Uterus (tissue), 4 donors: Measurements from ENCODE around the gene JMJD6. TPM values are rescaled to one million over a fixed set of nuclear protein-coding genes. Genes with fewer than 3 reads are reported as not detected.
"Not testable (repeated sequence)": the region's sequence is repeated elsewhere in the genome, so short reads cannot be mapped to it uniquely, and the experiment has no call there.

Experiments used
- DNase-seq, 2 donors: peaks; one replicate each; pipeline ENCODE4 v3.0.0-alpha.2; 2019 to 2020
- H3K27ac ChIP-seq, 2 donors: fragments of 200-600 bp; sonication (generic); 1 replicate in 1 of 2; 2 replicates in 1 of 2; pipeline ENCODE4 v1.5.1; 2016 to 2018
- H3K27me3 ChIP-seq, 2 donors: fragments of 200-600 bp; sonication (generic); one replicate each; pipeline ENCODE4 v1.5.1; 2018 to 2019; ENCODE audit warnings: control low read depth in 1 of 2
- H3K36me3 ChIP-seq, 2 donors: fragments of 200-600 bp; sonication (generic); one replicate each; pipeline ENCODE4 v1.5.1; 2019; ENCODE audit warnings: control low read depth in 1 of 2
- H3K4me1 ChIP-seq, 2 donors: fragments of 200-600 bp; sonication (generic); one replicate each; pipeline ENCODE4 v1.5.1; 2018 to 2019; ENCODE audit warnings: control low read depth in 1 of 2
- H3K4me3 ChIP-seq, 2 donors: fragments of 200-600 bp; sonication (generic); 1 replicate in 1 of 2; 2 replicates in 1 of 2; pipeline ENCODE4 v1.5.1; 2018 to 2019; ENCODE audit warnings: mild to moderate bottlenecking in 1 of 2
- H3K9me3 ChIP-seq, 2 donors: fragments of 200-600 bp; sonication (generic); one replicate each; pipeline ENCODE4 v1.5.1; 2019; ENCODE audit warnings: control low read depth in 1 of 2
- POLR2A ChIP-seq, 2 donors: fragments of 450-650 bp; IDR thresholded peaks; one replicate each; pipeline ENCODE4 v1.6.1; 2016; ENCODE audit warnings: antibody characterized with exemption in 2 of 2, mild to moderate bottlenecking in 1 of 2, moderate library complexity in 1 of 2
- intact Hi-C: fragments of 100-400 bp; cut with DNase I; formaldehyde crosslinking; loops from one replicate; pipeline ENCODE4 v1.15.1; 2023; ENCODE audit warnings: low total_unique reads
- total RNA-seq, 4 donors: library from RNA; depleted of rRNA in 3 of 4; stranded (reverse); fragments of >200 nt in 3 of 4; gene quantifications; one replicate each; pipeline versions ENCODE4 v1.1.0 to v1.2.4, GENCODE V29; 2014 to 2023
- TF ChIP-seq, protein P1 (sequence below), 4 experiments: fragments of 200-600 bp in 2 of 4; fragments of 450-650 bp in 2 of 4; sonication (generic) in 2 of 4; IDR thresholded peaks; one replicate each; pipeline ENCODE4 v1.5.1; 2016 to 2019; ENCODE audit warnings: antibody characterized with exemption in 4 of 4, mild to moderate bottlenecking in 2 of 4, moderate library complexity in 1 of 4
- donor health status: DM: yes; HTN: yes; CAD: no.

JMJD6 gene
- total RNA-seq, 4 donors from 2014 or later = 5.9 to 40.8 (median 21.2) TPM

DNA sequence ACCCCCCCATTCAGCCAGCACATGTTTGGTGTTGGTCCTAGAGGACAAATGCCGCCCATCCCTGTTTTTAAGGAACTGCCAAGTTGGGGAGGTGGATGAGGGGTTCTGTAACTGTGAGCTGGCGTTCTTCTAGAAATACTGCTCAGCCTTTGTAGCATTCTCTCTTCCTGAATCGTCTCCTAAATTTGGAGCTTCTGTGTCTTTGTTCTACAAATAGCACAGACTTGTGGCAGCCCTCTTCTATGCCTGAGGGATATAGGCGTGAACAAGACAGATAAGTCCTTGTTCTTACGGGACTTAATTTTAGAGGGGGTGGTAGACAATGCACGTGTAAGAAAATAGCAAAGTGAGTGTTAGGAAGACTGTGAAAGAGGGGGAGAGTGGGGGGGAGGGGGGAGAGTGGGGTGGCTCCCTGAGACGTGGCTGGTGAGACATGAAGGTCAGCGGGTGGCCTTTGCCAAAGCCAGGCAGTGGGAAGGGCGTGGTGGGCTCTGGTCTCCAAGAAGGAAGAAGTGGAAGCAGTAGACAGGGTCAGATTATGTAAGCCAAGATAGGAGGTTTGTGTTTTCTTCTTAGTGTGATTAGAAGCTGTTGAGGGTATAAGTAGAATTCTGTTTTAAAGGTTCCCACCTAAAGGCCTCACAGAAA is 21.4 kb upstream of the JMJD6 start:
- Histone ChIP-seq H3K4me3 (no peak overlapping the region), H3K36me3 (no peaks in the 10 kb centered on the region), H3K27ac (no peak overlapping the region), H3K27me3 (no peaks in the 10 kb centered on the region), H3K9me3 (no peaks in the 10 kb centered on the region), H3K4me1 (no peaks in the 10 kb centered on the region)
- DNase-seq = no peak
- TF ChIP-seq POLR2A (IDR thresholded peaks at IDR 0.05) = no peak
- TF ChIP-seq, protein P1, sequence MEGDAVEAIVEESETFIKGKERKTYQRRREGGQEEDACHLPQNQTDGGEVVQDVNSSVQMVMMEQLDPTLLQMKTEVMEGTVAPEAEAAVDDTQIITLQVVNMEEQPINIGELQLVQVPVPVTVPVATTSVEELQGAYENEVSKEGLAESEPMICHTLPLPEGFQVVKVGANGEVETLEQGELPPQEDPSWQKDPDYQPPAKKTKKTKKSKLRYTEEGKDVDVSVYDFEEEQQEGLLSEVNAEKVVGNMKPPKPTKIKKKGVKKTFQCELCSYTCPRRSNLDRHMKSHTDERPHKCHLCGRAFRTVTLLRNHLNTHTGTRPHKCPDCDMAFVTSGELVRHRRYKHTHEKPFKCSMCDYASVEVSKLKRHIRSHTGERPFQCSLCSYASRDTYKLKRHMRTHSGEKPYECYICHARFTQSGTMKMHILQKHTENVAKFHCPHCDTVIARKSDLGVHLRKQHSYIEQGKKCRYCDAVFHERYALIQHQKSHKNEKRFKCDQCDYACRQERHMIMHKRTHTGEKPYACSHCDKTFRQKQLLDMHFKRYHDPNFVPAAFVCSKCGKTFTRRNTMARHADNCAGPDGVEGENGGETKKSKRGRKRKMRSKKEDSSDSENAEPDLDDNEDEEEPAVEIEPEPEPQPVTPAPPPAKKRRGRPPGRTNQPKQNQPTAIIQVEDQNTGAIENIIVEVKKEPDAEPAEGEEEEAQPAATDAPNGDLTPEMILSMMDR (IDR thresholded peaks at IDR 0.05) = no peak
- intact Hi-C loops = loop anchor here (10.0 kb wide), 1 partner anchor 503 kb away; the partner anchor contains the start of gene RNF157

DNA sequence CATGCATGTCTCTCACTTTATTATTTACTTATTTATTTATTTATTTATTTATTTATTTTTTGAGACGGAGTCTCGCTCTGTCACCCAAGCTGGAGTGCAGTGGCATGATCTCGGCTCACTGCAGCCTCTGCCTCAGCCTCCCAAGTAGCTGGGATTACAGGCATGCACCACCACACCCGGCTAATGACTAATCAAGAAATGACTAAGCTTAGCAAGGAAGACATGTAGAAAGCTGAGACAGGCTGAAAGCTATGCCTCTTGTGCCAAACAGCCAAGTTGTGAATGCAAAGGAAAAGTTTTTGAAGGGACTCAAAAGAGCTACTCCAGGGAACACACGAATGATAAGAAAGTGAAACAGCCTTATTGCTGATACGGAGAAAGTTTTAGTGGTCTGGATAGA is 19.4 kb upstream of the JMJD6 start:
- H3K9me3 ChIP-seq, H3K27ac ChIP-seq, H3K4me3 ChIP-seq, DNase-seq, H3K4me1 ChIP-seq, H3K27me3 ChIP-seq, H3K36me3 ChIP-seq: not testable (repeated sequence)
- intact Hi-C loops = loop anchor here (10.0 kb wide), 1 partner anchor 501 kb away; the partner anchor contains the start of gene RNF157

DNA sequence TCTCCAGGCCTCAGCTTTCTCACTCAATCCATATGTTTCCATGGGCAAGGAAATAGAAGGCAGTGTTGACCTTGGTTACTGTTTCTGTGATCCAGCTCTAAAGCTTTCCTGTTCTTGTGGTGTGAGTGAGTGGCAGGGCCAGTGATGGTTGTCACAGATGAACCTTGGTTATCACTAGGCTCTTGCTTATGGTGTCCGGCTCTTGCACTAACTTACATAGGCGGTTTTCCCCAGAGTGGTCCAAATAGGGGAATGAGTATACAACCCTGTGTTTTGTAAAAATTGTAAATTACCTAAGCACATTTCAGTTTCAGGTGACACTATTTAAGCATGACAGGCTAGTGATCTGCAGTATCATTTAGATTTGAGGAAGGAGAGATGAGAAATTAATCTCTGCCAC is 18.3 kb upstream of the JMJD6 start:
- H3K36me3 ChIP-seq = no peaks in the 10 kb centered on the region
- intact Hi-C loops = loop anchor here (10.0 kb wide), 1 partner anchor 500 kb away; the partner anchor contains the start of gene RNF157
- no peak overlapping the region for H3K27ac ChIP-seq
- TF ChIP-seq, protein P1 (IDR thresholded peaks at IDR 0.05) = no peak
- TF ChIP-seq POLR2A (IDR thresholded peaks at IDR 0.05) = no peak
- H3K27me3 ChIP-seq = no peaks in the 10 kb centered on the region
- DNase-seq = no peak
- H3K4me3 ChIP-seq = no peak overlapping the region
- no peaks in the 10 kb centered on the region for H3K4me1 ChIP-seq
- H3K9me3 ChIP-seq = no peaks in the 10 kb centered on the region

DNA sequence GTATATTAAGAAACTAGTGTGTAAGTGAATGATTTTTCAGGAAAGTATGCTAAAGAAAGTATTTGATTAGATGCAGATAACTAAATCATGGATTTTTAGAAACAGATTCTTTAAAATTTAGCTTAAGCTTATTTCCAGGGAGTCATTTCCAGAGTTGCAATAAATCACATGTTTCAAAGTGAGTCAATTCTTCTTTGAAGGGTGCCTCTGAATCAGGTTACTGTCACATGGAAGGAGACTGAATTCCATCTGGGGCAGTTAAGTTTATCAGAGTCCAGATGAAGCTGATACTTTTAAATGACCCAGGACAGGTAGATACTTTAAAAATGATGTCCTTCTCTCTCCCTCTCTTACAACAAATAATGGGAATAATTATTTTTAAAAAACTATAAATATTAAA is 16.6 kb upstream of the JMJD6 start:
- intact Hi-C loops = loop anchor here (10.0 kb wide), 1 partner anchor 498 kb away; the partner anchor contains the start of gene RNF157
- Histone ChIP-seq H3K4me3 (no peak overlapping the region), H3K9me3 (no peaks in the 10 kb centered on the region), H3K4me1 (no peaks in the 10 kb centered on the region), H3K27me3 (no peaks in the 10 kb centered on the region), H3K36me3 (no peaks in the 10 kb centered on the region), H3K27ac (no peak overlapping the region)
- no peak for DNase-seq
- TF ChIP-seq, protein P1 (IDR thresholded peaks at IDR 0.05) = no peak
- TF ChIP-seq POLR2A (IDR thresholded peaks at IDR 0.05) = no peak

GRCh38 chr17:76740329-76741118 is 14.1 kb upstream of the JMJD6 start:
- intact Hi-C loops = loop anchor here (10.0 kb wide), 1 partner anchor 496 kb away; the partner anchor contains the start of gene RNF157
- Histone ChIP-seq H3K27me3 (no peaks in the 10 kb centered on the region), H3K9me3 (no peaks in the 10 kb centered on the region), H3K36me3 (no peaks in the 10 kb centered on the region), H3K4me1 (peaks cover 0 to 4% of the 10 kb centered on the region in 2 donors), H3K27ac (no peak overlapping the region), H3K4me3 (no peak overlapping the region)
- TF ChIP-seq POLR2A (IDR thresholded peaks at IDR 0.05) = no peak
- TF ChIP-seq, protein P1 (IDR thresholded peaks at IDR 0.05) = no peak
- no peak for DNase-seq

DNA sequence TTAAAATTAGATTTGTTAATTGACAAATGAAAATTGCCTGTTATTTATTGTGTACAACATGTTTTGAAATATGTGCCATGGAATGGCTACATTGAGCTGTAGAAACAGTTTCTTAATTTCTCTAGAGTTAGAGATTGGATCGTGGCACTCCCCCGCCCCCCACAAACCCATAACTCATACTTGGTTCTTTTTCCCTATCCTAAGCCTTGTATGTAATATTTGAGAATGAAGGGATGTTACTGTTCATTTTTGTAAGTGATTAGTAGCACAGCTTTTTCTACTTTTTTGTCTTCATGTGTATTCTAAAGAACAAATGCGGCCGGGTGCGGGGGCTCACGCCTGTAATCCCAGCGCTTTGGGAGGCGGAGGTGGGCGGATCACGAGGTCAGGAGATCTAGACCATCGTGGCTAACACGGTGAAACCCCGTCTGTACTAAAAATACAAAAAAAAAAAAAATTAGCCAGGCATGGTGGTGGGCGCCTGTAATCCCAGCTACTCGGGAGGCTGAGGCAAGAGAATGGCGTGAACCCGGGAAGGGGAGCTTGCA is 13.2 kb upstream of the JMJD6 start:
- H3K4me3 ChIP-seq, H3K9me3 ChIP-seq, H3K27ac ChIP-seq, H3K36me3 ChIP-seq, DNase-seq, H3K27me3 ChIP-seq: not testable (repeated sequence)
- intact Hi-C loops = loop anchor here (10.0 kb wide), 1 partner anchor 495 kb away; the partner anchor contains the start of gene RNF157
- H3K4me1 ChIP-seq = peaks cover 4 to 13% of the 10 kb centered on the region in 2 donors
